Kidney (tissue), 14 donors: Measurements from ENCODE around the gene TEX29. TPM values are rescaled to one million over a fixed set of nuclear protein-coding genes. Genes with fewer than 3 reads are reported as not detected.

Experiments
- DNase-seq, 5 donors: peaks; one replicate each; pipeline ENCODE4 v3.0.0-alpha.2; 2013 to 2020
- FAIRE-seq: peaks from 2 replicates; lab custom pipeline; 2012; peaks lifted over from hg19 to GRCh38; lab: Jason Lieb, UNC
- H3K27ac ChIP-seq, 2 donors: one replicate each; pipeline ENCODE4 v1.7.0; 2013; ENCODE audit warnings: low read depth in 2 of 2, low read length in 2 of 2, inconsistent platforms in 1 of 2
- H3K27me3 ChIP-seq: one replicate; pipeline ENCODE4 v1.7.1; 2013; ENCODE audit warnings: low read length, inconsistent platforms; ENCODE audit not compliant: control insufficient read depth, insufficient read depth
- H3K36me3 ChIP-seq, 3 donors: one replicate each; pipeline versions ENCODE4 v1.7.0 to v1.7.1; 2013; ENCODE audit warnings: low read length in 3 of 3, control low read depth in 1 of 3, inconsistent platforms in 1 of 3; ENCODE audit not compliant: insufficient read depth in 3 of 3, control insufficient read depth in 2 of 3
- H3K4me1 ChIP-seq, 3 donors: one replicate each; pipeline versions ENCODE4 v1.7.0 to v1.7.1; 2013; ENCODE audit warnings: low read length in 3 of 3, inconsistent platforms in 1 of 3, low read depth in 1 of 3; ENCODE audit not compliant: control insufficient read depth in 2 of 3, insufficient read depth in 2 of 3
- H3K4me3 ChIP-seq, 3 donors: one replicate each; pipeline versions ENCODE4 v1.7.0 to v1.8.1; 2013; ENCODE audit warnings: low read length in 3 of 3, control low read depth in 1 of 3, inconsistent platforms in 1 of 3
- H3K9ac ChIP-seq, 3 donors: one replicate each; pipeline versions ENCODE4 v1.7.0 to v1.7.1; 2013; ENCODE audit warnings: low read length in 3 of 3, control low read depth in 1 of 3, inconsistent platforms in 1 of 3
- H3K9me3 ChIP-seq, 3 donors: one replicate each; pipeline versions ENCODE4 v1.7.0 to v1.7.1; 2013; ENCODE audit warnings: low read length in 3 of 3, control low read depth in 1 of 3, inconsistent platforms in 1 of 3; ENCODE audit not compliant: control insufficient read depth in 2 of 3, insufficient read depth in 1 of 3
- intact Hi-C: fragments of 100-400 bp; cut with DNase I; formaldehyde crosslinking; loops from one replicate; pipeline ENCODE4 v1.11.1; 2022
- polyA plus RNA-seq: library from polyadenylated mRNA; stranded (reverse); fragments of 350-450 nt; fragmentation: Illumina TruSeq; extraction: RNeasy Lipid Tissue Mini Kit (QIAGEN cat#74804); gene quantifications from one replicate; pipeline ENCODE4 v1.2.3, GENCODE V29; 2014; ENCODE audit warnings: low read depth, low replicate concordance; ENCODE audit not compliant: insufficient read depth
- total RNA-seq: library from RNA; stranded (reverse); fragmentation: NEBNext Ultra II Directional; extraction: Animal tissue kit (Norgen Biotek cat#: 25700); gene quantifications from one replicate; pipeline ENCODE4 v1.2.1, GENCODE V29; 2021
- TF ChIP-seq, protein P1 (sequence below): IDR thresholded peaks from 3 replicates; pipeline ENCODE4 v1.5.1; 2012; ENCODE audit warnings: mild to moderate bottlenecking, moderate library complexity, borderline replicate concordance; ENCODE audit not compliant: insufficient read depth; ENCODE audit errors: extremely low read depth
- donor health status: control.
- donor health status: control.
- donor health status: control.
- donor health status: control.
- donor health status: control.
- donor health status: DM: yes; HTN: yes; CAD: no.
- donor health status: Normal renal cell carcinoma (clear cell type).

TEX29 gene
- total and polyA plus RNA-seq, 2 donors from 2014 or later = not detected

DNA sequence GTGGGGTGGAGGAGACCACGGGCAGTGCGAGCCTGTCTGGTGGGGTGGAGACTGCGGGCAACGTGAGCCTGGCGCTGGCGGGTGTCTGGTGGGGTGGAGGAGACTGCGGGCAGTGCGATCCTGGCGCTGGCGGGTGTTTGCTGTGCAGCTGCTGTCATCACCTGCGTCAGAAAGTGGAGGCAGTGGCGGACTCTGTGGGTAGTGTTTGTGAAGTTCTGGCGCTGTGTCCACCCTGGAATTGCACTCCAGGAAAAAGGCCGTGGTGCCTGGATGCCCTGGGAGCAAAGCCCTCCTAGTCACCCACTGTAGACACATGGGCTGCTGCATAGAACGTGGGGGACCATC lies 6.2 kb downstream of the TEX29 start:
- H3K9ac ChIP-seq = no peak overlapping the region
- FAIRE-seq (no peak), DNase-seq (no peak)
- no peaks in the 10 kb centered on the region for H3K27me3 ChIP-seq
- H3K4me3 ChIP-seq = no peak overlapping the region
- no peaks in the 10 kb centered on the region for H3K9me3 ChIP-seq
- no peaks in the 10 kb centered on the region for H3K36me3 ChIP-seq
- intact Hi-C loops = no loop called here
- TF ChIP-seq, protein P1, sequence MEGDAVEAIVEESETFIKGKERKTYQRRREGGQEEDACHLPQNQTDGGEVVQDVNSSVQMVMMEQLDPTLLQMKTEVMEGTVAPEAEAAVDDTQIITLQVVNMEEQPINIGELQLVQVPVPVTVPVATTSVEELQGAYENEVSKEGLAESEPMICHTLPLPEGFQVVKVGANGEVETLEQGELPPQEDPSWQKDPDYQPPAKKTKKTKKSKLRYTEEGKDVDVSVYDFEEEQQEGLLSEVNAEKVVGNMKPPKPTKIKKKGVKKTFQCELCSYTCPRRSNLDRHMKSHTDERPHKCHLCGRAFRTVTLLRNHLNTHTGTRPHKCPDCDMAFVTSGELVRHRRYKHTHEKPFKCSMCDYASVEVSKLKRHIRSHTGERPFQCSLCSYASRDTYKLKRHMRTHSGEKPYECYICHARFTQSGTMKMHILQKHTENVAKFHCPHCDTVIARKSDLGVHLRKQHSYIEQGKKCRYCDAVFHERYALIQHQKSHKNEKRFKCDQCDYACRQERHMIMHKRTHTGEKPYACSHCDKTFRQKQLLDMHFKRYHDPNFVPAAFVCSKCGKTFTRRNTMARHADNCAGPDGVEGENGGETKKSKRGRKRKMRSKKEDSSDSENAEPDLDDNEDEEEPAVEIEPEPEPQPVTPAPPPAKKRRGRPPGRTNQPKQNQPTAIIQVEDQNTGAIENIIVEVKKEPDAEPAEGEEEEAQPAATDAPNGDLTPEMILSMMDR = no peak
- H3K4me1 ChIP-seq = no peaks in the 10 kb centered on the region
- H3K27ac ChIP-seq = no peak overlapping the region

DNA sequence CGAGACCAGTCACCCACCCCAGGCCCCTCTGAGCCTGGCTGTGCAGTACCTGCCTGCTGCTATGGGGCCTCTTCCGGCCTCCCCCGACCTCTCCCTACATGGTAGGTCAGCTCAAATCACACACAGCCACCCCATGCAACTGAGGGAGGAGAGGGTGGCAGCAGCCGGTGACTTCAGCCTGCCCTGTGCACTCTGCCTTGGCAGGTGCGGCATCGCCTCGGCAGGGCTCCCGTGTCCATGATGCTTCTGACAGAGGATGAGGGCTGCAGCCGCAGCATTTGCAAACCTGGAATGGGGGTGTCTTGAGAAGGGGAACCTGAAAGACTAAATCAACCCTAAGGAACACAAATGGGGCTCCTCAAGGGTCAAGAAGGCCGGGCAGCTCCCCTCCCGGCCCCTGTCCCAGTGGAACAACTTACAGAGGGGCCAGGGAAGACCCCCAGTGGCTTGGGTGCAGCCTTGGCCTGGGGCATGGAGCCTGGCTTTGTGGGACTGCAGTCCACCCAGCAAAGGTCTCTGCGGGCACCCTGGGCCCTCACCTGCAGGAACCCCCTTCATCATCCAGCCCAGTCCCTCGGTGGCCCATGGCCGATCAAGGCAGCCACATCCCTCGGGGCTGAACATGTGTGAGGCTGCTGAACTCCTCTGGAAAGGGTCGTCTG lies 6.7 kb downstream of the TEX29 start:
- intact Hi-C loops = no loop called here
- Histone ChIP-seq H3K27me3 (no peaks in the 10 kb centered on the region), H3K9ac (no peak overlapping the region), H3K36me3 (no peaks in the 10 kb centered on the region), H3K4me1 (no peaks in the 10 kb centered on the region), H3K9me3 (no peaks in the 10 kb centered on the region), H3K4me3 (no peak overlapping the region), H3K27ac (no peak overlapping the region)
- TF ChIP-seq, protein P1 = no peak
- FAIRE-seq = no peak
- no peak for DNase-seq

GRCh38 chr13:111327730-111328573 lies 7.5 kb downstream of the TEX29 start:
- no peak for FAIRE-seq
- peak in 1 of 5 donors; percentile 66 for DNase-seq

More at GRCh38 chr13:111327730-111328573, 7.5 kb downstream of the TEX29 start:
- H3K27me3 ChIP-seq = no peaks in the 10 kb centered on the region
- TF ChIP-seq, protein P1 = no peak
- intact Hi-C loops = no loop called here
- H3K36me3 ChIP-seq = no peaks in the 10 kb centered on the region
- no peak overlapping the region for H3K4me3 ChIP-seq
- H3K9me3 ChIP-seq = no peaks in the 10 kb centered on the region
- H3K9ac ChIP-seq = no peak overlapping the region
- H3K4me1 ChIP-seq = no peaks in the 10 kb centered on the region
- H3K27ac ChIP-seq = no peak overlapping the region
